GM18508 (cell line): ENCODE data around the gene ST8SIA2.

Source experiments
- ATAC-seq: cut with Tn5 transposase; IDR thresholded peaks from one replicate; pipeline ENCODE4 v1.9.1; 2021; ENCODE audit warnings: moderate number of reproducible peaks; ENCODE audit not compliant: insufficient read depth, unreplicated experiment

Gene ST8SIA2

GRCh38 chr15:92393071-92393979 is at the start of gene ST8SIA2:
ST8SIA2 (plus strand) TSS chr15:92393881; CDS start chr15:92394065, 184 bp downstream.
- ATAC-seq: no peak

GRCh38 chr15:92343924-92344643 is 49.6 kb upstream of the ST8SIA2 start:
- no peak for ATAC-seq

- ATAC-seq: no peak
Observed at GRCh38 chr15:92346063-92346462, 47.6 kb upstream of the ST8SIA2 start.

- no peak for ATAC-seq
Observed at GRCh38 chr15:92355307-92355706, 38.4 kb upstream of the ST8SIA2 start.

GRCh38 chr15:92361321-92362000 is 32.2 kb upstream of the ST8SIA2 start:
- no peak for ATAC-seq

- ATAC-seq: no peak
Observed at GRCh38 chr15:92362001-92362350, 31.7 kb upstream of the ST8SIA2 start.

- ATAC-seq: no peak
Observed at GRCh38 chr15:92365084-92365483, 28.6 kb upstream of the ST8SIA2 start.

GRCh38 chr15:92365906-92366305 is 27.8 kb upstream of the ST8SIA2 start:
- no peak for ATAC-seq

- ATAC-seq: no peak
Observed at GRCh38 chr15:92366381-92366780, 27.3 kb upstream of the ST8SIA2 start.

- ATAC-seq: no peak
Observed at GRCh38 chr15:92375057-92375456, 18.6 kb upstream of the ST8SIA2 start.

GRCh38 chr15:92376109-92376508 is 17.6 kb upstream of the ST8SIA2 start:
- ATAC-seq: no peak

- no peak for ATAC-seq
Observed at GRCh38 chr15:92377083-92377789, 16.4 kb upstream of the ST8SIA2 start.

- no peak for ATAC-seq
Observed at GRCh38 chr15:92383519-92384324, 10.0 kb upstream of the ST8SIA2 start.

- no peak for ATAC-seq
Observed at GRCh38 chr15:92384381-92384780, 9.3 kb upstream of the ST8SIA2 start.

GRCh38 chr15:92385096-92385495 is 8.6 kb upstream of the ST8SIA2 start:
- no peak for ATAC-seq

GRCh38 chr15:92391640-92392039 is 2.0 kb upstream of the ST8SIA2 start:
- no peak for ATAC-seq

- no peak for ATAC-seq
Observed at GRCh38 chr15:92392462-92392861, 1.2 kb upstream of the ST8SIA2 start.

GRCh38 chr15:92393980-92394308 is 263 bp downstream of the ST8SIA2 start:
- ATAC-seq: no peak

GRCh38 chr15:92394309-92395097 is 822 bp downstream of the ST8SIA2 start:
- no peak for ATAC-seq
